GM18907 (cell line): ENCODE results near the gene VTI1A.
A peak's percentile ranks its signal among the peaks of the same experiment; 100 is the strongest.

Source experiments
- ATAC-seq: cut with Tn5 transposase; IDR thresholded peaks from one replicate; pipeline ENCODE4 v1.9.1; 2021; ENCODE audit warnings: mild to moderate bottlenecking, moderate library complexity; ENCODE audit not compliant: unreplicated experiment

Gene VTI1A

GRCh38 chr10:112821663-112822062, 374.6 kb downstream of the VTI1A start:
- no peak for ATAC-seq

DNA sequence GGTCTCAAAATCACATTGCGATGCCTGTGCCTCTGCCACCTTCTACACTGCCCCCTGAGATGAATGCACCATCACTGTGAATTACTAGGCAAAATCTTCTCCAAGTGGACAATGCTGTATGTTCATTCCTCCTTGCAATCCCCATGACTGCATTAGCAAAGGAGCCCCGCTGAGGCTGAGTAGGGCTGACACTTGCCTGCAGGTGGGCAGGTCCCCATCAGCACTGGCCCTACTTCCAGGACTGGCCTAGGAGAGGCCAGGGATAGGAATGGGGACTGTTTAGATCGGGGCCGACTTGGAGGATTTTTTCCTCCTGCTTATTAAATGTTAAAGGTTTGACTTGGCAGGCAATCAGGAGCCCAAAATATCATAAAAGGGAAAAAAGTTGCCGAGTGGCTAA, 376.0 kb downstream of the VTI1A start:
- ATAC-seq = no peak

DNA sequence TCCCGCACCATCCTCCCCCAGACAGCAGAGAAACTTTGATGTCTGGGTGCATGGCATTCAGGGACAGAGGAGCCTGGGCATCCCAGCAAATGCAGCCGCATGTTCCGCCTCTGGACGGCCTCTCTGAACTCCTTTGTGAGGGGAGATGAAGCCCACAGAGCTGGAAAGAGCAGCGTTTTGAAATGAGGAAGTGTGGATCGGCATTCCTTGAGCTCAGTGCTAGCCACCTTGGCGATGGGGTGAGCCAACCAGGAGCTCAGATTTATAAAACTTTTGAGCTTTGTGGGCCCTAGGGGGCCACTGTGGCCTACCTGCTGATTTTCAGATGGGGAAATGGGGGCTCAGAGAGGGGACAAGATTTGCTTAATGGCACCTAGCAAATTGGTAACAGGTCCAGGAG, 376.6 kb downstream of the VTI1A start:
- ATAC-seq = no peak

- no peak for ATAC-seq
These were observed 379.1 kb downstream of the VTI1A start for GRCh38 chr10:112826018-112826697.

- ATAC-seq = no peak
These were observed 380.1 kb downstream of the VTI1A start for GRCh38 chr10:112827086-112827485.

DNA sequence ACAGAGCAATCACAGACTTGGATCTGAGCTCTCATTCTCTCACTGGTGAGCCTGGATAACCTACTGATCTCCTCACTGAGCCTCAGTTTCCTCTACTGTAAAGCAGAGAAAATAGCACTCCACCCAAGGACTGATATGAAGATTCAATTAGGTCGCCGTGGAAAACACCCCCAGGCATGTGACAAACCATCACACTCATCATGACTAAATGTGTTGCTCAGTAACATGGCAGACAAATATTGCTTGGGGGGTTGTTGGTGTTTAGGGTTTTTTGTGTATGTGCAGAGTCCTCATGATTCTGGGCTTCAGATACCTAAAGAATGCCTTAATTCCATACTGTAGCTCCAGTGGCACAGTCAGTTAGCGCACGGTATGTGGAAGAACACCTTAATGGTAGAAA, 380.9 kb downstream of the VTI1A start:
- no peak for ATAC-seq

GRCh38 chr10:112831859-112832258, 384.8 kb downstream of the VTI1A start:
- no peak for ATAC-seq

DNA sequence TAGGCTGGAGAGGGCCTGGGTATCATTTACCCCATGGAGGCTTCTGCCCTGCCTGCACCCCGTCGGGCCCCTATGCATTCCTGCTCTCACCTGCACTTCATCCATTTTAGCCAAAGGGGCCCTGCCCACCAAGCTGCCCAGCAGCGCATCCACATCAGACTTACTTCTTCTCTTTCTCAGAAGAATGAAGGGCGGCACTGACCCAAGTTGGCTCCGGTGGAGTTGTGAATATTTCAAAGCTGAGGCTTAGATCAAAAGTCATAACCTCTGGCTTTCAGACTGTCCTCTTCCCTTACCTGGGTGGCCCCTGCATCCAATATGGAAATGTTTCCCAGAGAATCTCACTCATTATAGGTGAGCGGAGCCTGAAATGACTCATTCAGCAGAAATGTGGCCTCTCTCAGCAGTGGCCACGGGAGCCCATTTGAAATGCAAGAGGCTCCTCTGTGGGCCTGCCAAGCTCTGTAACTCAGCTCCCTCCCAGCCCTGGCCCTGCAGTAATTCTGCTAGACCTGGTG, 385.4 kb downstream of the VTI1A start:
- no peak for ATAC-seq

- no peak for ATAC-seq
These were observed 385.9 kb downstream of the VTI1A start for GRCh38 chr10:112832959-112833358.

DNA sequence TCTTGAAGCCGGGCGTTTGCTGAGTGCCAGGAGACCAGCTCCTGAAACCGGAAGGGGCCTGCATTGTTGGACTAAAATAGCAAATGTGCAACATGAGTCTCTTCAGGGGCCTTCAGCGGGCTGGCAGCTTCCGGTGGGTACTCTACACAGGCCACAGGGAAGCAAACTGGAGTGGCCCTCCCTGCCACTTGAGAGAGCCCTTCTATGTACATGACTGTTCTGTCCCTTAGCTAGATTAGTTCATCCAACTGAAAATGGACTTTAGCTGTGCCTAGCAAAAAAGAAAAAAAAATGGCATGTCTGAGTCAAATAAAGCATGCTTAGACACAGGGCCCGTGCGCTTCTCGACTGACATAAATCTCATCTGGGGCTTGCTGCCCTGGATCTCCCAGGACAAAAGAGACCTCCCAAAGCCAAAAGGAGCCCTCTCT, 387.8 kb downstream of the VTI1A start:
- no peak for ATAC-seq

GRCh38 chr10:112835217-112835715, 388.3 kb downstream of the VTI1A start:
- no peak for ATAC-seq

- no peak for ATAC-seq
These were observed 389.0 kb downstream of the VTI1A start for GRCh38 chr10:112835944-112836451.

- no peak for ATAC-seq
These were observed 391.9 kb downstream of the VTI1A start for GRCh38 chr10:112838784-112839481.

DNA sequence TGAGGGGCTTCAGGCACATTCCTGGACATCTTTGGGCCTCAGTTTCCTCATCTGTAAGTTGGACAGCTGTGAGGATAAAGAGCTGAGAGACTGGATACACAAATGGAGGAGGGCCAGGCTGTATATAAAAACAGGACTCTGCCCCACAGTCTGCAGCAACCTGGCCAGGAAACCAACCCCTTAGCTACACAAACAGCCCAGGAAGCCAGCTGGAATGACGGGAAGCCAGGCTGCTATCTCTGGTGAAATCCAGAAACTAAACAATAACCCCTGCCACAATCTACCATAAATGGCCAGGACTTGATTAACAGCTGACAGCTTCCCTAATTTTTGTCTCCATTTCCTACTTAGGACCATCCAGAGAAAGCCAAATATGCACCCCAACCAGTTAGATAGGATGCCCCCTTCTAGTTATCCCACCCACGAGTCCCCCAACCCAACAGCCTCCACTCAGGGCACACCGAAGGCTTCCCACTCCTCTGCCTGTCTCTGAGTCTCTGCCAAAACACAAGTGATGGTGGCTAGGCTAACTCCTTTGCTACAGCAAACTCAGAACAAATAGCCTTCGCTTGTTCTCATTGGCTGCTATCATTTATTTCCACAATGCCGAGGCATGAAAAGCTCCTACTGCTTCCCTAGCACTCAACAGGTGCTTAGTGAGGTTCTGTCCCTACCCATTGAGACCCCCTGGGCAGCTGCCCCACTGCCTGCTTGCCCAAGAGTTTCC, 393.1 kb downstream of the VTI1A start:
- ATAC-seq = no peak

- ATAC-seq = no peak
These were observed 394.5 kb downstream of the VTI1A start for GRCh38 chr10:112841549-112841948.

- peak; percentile 99 for ATAC-seq
These were observed 395.9 kb downstream of the VTI1A start for GRCh38 chr10:112842832-112843360.

- ATAC-seq = no peak
These were observed 396.6 kb downstream of the VTI1A start for GRCh38 chr10:112843623-112844022.

DNA sequence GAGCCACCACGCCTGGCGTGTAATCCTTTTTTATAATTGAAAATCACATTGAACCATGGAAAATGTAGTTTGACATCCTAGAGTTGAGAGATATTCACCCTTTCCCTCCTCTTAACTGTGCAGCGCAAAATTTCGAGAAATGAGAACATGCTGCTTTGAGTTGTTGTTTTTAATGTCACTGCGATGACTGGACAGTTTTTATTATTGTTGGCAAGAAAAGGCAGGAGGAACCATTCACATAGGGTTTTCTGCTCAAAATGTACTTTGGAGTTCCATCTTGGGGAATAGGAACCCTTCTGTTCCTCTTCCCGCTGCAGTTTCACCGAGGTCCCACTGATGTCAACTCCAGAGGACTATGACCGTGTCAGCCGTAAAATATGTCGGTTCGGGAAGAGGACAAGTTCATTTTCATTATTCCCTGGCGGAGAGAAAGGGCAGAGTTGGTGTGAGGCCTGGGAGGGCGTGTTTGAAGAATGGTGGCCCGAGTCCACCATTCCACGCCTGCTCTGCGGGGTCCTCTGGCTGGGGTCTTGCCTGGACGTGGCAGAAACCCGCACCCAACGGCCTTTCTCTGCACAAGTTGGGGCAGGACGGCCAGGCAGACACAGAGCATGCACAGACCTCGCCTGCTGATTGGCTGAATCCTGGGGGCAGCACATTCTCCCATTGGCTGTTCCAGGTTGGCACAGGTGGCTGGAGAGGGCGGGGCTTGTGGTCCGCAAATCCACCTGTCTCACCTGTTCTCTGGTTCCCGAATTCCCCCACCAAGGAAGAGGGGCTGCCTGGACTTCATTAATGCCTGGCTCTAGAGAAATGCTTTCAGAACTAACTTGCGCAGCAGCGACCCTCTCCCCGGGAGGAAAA, 397.9 kb downstream of the VTI1A start:
- no peak for ATAC-seq

DNA sequence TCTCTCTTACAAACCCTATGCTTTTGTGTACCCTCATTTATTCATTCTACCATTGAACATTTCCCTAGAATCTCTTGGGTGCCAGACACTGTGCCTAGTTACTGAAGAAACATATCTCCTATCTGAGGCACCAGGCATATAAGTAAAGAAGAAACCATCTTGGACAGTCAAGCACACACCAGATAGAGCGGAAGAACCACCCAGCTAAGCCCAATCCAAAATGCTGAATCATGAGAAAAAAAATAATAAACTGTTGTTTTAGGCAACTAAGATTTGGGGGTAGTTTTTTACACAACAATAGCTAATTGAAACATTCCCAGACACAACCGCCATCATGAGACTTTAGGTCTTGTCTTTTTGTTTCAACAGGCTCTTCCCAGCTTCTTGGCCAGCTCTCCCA, 400.8 kb downstream of the VTI1A start:
- ATAC-seq = no peak

GRCh38 chr10:112848228-112848627, 401.2 kb downstream of the VTI1A start:
- ATAC-seq = no peak
